Measurements from ENCODE around the gene TMEM253. TPM values are rescaled to one million over a fixed set of nuclear protein-coding genes. Genes with fewer than 3 reads are reported as not detected.

Gene TMEM253
- total RNA-seq, 2 donors from 2014 or later = 0.40 to 0.49 TPM

- Histone ChIP-seq H3K9ac (ENCODE audit: extremely low read depth, low read length, poor library complexity, severe bottlenecking) (no peak overlapping the region), H3K27ac (ENCODE audit: low read depth, low read length) (no peak overlapping the region), H3K4me1 (ENCODE audit: control insufficient read depth, insufficient read depth, low read length) (no peaks in the 10 kb centered on the region), H3K4me3 (ENCODE audit: low read length) (no peak overlapping the region), H3K9me3 (ENCODE audit: control insufficient read depth, low read length) (no peaks in the 10 kb centered on the region), H3K27me3 (ENCODE audit: control insufficient read depth, insufficient read depth, low read length, poor library complexity, severe bottlenecking) (no peaks in the 10 kb centered on the region), H3K36me3 (ENCODE audit: control insufficient read depth, insufficient read depth, low read length) (peaks cover 91% of the 10 kb centered on the region)
- TF ChIP-seq CTCF (conservative IDR thresholded peaks at IDR 0.05) = no peak
- Mint-ChIP-seq H3K4me1 (no peaks in the 10 kb centered on the region), H3K27me3 (ENCODE audit: insufficient read depth) (no peaks in the 10 kb centered on the region), H3K9me3 (no peaks in the 10 kb centered on the region), H3K36me3 (ENCODE audit: low read depth) (peaks cover 80% of the 10 kb centered on the region), H3K4me3 (no peak overlapping the region), H3K27ac (no peak overlapping the region)
- no peak for DNase-seq
- 94% methylated on average over 5 of the region's 5 CpGs; no CpG with 5 or more reads in 1 of the 2 experiments for WGBS, 2 experiments (ENCODE audit: insufficient coverage in 1 of 2, insufficient read length in 1 of 2)
These were observed 22.6 kb upstream of the TMEM253 start for GRCh38 chr14:21078287-21078686.

DNA sequence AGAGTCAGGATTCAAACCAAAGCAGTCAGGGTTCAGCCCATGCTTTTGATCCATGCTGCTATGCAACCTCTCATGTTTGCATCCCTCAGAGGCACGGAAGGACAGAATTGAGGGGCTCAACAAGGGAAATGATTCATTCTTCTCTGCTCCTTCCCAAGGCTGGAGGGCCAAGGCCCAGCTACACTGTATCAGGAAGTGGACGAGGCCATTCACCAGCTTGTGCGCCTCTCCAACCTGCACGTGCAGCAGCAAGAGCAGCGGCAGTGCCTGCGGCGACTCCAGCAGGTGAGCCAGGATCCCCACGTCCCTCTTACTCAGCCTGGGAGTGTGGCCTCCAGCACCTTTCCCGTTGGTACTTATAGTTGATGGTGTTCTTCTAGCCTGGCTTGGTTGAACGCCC is 22.1 kb upstream of the TMEM253 start:
- H3K27ac ChIP-seq (ENCODE audit: low read depth, low read length) = no peak overlapping the region
- no peaks in the 10 kb centered on the region for H3K9me3 ChIP-seq (ENCODE audit: control insufficient read depth, low read length)
- no peaks in the 10 kb centered on the region for H3K27me3 ChIP-seq (ENCODE audit: control insufficient read depth, insufficient read depth, low read length, poor library complexity, severe bottlenecking)
- no peaks in the 10 kb centered on the region for H3K4me1 ChIP-seq (ENCODE audit: control insufficient read depth, insufficient read depth, low read length)
- Mint-ChIP-seq H3K36me3 (ENCODE audit: low read depth) (peaks cover 78% of the 10 kb centered on the region), H3K9me3 (no peaks in the 10 kb centered on the region), H3K27ac (no peak overlapping the region), H3K4me1 (no peaks in the 10 kb centered on the region), H3K4me3 (no peak overlapping the region), H3K27me3 (ENCODE audit: insufficient read depth) (no peaks in the 10 kb centered on the region)
- WGBS, 2 experiments (ENCODE audit: insufficient coverage in 1 of 2, insufficient read length in 1 of 2) = 95% methylated on average over 7 to 10 of the region's 10 CpGs
- peaks cover 91% of the 10 kb centered on the region for H3K36me3 ChIP-seq (ENCODE audit: control insufficient read depth, insufficient read depth, low read length)
- DNase-seq = no peak
- no peak for TF ChIP-seq CTCF (conservative IDR thresholded peaks at IDR 0.05)
- no peak overlapping the region for H3K4me3 ChIP-seq (ENCODE audit: low read length)
- no peak overlapping the region for H3K9ac ChIP-seq (ENCODE audit: extremely low read depth, low read length, poor library complexity, severe bottlenecking)

DNA sequence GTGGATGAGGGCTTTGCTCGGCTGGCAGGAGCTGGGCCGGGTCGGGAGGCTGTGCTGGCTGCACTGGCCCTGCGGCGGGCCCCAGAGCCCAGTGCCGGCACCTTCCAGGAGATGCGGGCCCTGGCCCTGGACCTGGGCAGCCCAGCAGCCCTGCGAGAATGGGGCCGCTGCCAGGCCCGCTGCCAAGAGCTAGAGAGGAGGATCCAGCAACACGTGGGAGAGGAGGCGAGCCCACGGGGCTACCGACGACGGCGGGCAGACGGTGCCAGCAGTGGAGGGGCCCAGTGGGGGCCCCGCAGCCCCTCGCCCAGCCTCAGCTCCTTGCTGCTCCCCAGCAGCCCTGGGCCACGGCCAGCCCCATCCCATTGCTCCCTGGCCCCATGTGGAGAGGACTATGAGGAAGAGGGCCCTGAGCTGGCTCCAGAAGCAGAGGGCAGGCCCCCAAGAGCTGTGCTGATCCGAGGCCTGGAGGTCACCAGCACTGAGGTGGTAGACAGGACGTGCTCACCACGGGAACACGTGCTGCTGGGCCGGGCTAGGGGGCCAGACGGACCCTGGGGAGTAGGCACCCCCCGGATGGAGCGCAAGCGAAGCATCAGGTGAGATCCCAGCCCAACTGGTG is 19.2 kb upstream of the TMEM253 start:
- no peaks in the 10 kb centered on the region for H3K27me3 Mint-ChIP-seq (ENCODE audit: insufficient read depth)
- H3K27ac ChIP-seq (ENCODE audit: low read depth, low read length) = no peak overlapping the region
- no peaks in the 10 kb centered on the region for H3K4me1 ChIP-seq (ENCODE audit: control insufficient read depth, insufficient read depth, low read length)
- H3K27ac Mint-ChIP-seq = no peak overlapping the region
- H3K4me3 ChIP-seq (ENCODE audit: low read length) = no peak overlapping the region
- H3K9ac ChIP-seq (ENCODE audit: extremely low read depth, low read length, poor library complexity, severe bottlenecking) = no peak overlapping the region
- peaks cover 92% of the 10 kb centered on the region for H3K36me3 ChIP-seq (ENCODE audit: control insufficient read depth, insufficient read depth, low read length)
- 92 to 95% methylated on average over 22 to 30 of the region's 30 CpGs for WGBS, 2 experiments (ENCODE audit: insufficient coverage in 1 of 2, insufficient read length in 1 of 2)
- no peak for DNase-seq
- H3K4me1 Mint-ChIP-seq = no peaks in the 10 kb centered on the region
- no peak for TF ChIP-seq CTCF (conservative IDR thresholded peaks at IDR 0.05)
- no peaks in the 10 kb centered on the region for H3K9me3 Mint-ChIP-seq
- H3K27me3 ChIP-seq (ENCODE audit: control insufficient read depth, insufficient read depth, low read length, poor library complexity, severe bottlenecking) = no peaks in the 10 kb centered on the region
- no peaks in the 10 kb centered on the region for H3K9me3 ChIP-seq (ENCODE audit: control insufficient read depth, low read length)
- peaks cover 80% of the 10 kb centered on the region for H3K36me3 Mint-ChIP-seq (ENCODE audit: low read depth)
- no peak overlapping the region for H3K4me3 Mint-ChIP-seq

All from endodermal cell (in vitro differentiated cells).